DMS53 treated with DMSO at 0.1 percent for 48 hours (cell line): ENCODE data around the gene PLXNB3.

ENCODE experiments used
- DNase-seq: peaks from one replicate; lab custom pipeline; 2025; ENCODE audit not compliant: unreplicated experiment; lab: John Stamatoyannopoulos, UW

Gene PLXNB3

DNA sequence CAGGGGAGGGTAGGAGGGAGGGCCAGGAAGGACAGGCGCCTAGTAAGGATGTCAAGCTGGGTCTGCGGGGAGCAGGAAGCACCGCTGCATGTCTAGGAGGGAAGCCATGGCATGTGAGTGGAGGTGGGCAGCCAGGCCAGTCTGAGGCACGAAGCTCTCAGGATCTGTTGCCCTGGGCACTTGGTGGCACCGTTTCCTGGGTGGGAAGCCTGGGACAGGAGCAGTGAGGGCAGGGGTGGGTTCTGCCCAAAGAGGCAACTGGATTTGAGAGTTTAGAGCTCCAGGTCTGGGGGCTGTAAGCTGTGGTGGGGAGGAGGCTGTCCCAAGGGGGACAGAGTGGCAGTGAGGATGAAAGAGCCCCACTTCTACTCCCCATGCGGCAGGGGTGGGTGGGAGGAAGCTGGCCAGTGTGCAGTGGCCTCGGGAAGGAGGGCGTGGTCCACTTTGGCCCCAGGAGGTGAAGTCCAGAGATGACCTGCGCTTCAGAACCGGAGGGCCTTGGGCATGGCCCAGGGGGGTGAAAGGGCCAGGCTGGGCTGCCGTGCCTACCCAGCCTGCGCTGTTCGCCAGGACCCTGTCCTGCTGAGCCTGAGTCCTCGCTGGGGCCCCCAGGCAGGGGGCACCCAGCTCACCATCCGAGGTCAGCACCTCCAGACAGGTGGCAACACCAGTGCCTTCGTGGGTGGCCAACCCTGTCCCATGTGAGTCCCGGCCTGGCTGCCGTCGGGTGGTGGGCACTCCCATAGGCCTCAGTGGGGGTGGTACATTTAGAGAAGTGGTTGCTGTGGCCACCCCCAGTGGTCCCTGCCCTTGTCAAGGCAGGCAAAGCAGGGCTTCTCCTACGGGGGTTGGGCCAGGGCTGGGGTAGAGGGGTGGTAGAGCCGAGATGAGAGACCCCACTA lies 8.5 kb downstream of the PLXNB3 start:
- DNase-seq = no peak

GRCh38 chrX:153773218-153773611 lies 9.2 kb downstream of the PLXNB3 start:
- DNase-seq = no peak

DNA sequence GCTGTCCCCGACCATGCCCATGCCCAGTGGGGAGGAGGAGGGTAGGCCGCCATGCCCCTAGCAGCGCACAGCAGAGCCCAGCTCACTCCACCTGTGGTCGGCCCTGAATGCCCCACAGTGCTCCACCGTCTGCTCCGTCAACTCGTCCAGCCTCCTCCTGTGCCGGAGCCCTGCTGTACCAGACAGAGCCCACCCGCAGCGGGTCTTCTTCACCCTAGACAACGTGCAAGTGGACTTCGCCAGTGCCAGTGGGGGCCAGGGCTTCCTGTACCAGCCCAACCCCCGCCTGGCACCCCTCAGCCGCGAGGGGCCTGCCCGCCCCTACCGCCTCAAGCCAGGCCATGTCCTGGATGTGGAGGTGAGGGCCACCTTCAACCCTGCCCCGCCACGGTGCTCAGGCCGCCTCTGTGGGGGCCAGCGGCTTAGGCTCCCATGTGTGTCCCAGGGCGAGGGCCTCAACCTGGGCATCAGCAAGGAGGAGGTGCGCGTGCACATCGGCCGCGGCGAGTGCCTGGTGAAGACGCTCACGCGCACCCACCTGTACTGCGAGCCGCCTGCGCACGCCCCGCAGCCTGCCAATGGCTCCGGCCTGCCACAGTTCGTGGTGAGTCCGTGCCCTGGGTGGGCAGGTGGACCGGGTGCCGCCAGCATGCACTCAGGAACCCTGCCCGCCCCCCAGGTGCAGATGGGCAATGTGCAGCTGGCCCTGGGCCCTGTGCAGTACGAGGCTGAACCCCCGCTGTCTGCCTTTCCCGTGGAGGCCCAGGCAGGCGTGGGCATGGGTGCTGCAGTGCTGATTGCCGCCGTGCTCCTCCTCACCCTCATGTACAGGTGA lies 9.9 kb downstream of the PLXNB3 start:
- no peak for DNase-seq

DNA sequence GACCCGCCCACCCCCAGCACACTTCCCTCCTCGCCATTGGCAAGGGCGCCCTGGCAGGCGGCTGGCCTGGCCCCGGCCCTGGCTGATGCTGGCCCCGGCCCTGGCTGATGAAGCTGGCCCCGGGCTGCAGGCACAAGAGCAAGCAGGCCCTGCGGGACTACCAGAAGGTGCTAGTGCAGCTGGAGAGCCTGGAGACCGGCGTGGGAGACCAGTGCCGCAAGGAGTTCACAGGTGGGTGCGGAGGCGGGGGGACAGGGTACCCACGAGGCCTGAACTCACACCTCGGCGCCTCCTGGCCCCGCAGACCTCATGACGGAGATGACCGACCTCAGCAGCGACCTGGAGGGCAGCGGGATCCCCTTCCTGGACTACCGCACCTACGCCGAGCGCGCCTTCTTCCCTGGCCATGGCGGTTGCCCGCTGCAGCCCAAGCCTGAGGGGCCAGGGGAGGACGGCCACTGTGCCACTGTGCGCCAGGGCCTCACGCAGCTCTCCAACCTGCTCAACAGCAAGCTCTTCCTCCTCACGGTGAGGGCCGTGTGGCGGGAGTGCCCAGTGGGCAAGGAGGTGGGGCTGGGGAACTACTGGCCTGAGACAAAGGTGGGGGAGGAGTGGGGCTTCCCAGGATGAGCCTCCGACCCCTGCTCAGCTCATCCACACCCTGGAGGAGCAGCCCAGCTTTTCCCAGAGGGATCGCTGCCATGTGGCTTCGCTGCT lies 10.7 kb downstream of the PLXNB3 start:
- no peak for DNase-seq

DNA sequence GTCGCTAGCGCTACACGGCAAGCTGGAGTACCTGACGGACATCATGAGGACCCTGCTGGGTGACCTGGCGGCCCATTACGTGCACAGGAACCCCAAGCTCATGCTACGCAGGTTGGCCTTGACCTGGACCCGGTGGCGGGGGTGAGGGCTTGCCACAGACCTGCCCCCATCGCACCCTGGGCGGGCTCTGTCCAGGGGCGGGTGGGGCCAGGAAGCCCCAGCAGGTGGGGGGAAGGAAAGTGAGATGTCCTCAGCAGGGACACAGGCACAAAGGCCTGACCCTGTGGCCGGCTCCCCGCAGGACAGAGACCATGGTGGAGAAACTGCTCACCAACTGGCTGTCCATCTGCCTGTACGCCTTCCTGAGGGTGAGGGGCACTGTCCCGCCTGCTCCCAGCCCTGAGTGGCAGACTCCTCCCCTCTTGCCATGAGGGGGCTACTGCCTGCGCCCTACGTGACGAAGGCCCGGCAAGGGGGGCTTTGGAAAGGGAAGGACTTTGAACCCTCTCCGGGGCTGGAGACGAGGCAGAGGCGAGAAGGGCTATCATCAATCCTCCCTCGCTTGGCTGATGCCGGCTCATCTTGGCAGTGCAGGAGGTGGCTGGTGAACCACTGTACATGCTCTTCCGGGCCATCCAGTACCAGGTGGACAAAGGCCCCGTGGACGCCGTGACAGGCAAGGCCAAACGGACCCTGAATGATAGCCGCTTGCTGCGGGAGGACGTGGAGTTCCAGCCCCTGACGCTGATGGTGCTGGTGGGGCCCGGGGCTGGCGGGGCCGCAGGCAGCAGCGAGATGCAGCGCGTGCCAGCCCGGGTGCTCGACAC lies 11.5 kb downstream of the PLXNB3 start:
- no peak for DNase-seq

DNA sequence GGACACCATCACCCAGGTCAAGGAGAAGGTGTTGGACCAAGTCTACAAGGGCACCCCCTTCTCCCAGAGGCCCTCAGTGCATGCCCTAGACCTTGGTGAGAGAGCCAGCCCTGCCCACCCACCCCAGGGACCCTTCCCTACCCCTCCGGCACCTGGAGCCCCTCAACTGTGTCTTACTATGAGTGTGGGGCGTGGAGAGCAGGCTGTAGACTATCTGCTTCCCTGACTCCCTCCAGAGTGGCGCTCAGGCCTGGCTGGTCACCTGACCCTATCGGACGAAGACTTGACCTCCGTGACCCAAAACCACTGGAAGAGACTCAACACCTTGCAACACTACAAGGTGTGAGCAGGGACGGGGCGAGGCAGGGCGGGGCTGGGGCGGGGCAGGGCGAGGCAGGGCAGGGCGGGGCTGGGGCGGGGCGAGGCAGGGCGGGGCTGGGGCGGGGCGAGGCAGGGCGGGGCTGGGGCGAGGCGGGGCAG lies 12.1 kb downstream of the PLXNB3 start:
- no peak for DNase-seq

GRCh38 chrX:153776611-153777045 lies 12.6 kb downstream of the PLXNB3 start:
- no peak for DNase-seq

- DNase-seq = no peak
Measured at GRCh38 chrX:153777261-153778090, 13.4 kb downstream of the PLXNB3 start.

- DNase-seq = no peak
Measured at GRCh38 chrX:153778181-153778580, 14.1 kb downstream of the PLXNB3 start.

DNA sequence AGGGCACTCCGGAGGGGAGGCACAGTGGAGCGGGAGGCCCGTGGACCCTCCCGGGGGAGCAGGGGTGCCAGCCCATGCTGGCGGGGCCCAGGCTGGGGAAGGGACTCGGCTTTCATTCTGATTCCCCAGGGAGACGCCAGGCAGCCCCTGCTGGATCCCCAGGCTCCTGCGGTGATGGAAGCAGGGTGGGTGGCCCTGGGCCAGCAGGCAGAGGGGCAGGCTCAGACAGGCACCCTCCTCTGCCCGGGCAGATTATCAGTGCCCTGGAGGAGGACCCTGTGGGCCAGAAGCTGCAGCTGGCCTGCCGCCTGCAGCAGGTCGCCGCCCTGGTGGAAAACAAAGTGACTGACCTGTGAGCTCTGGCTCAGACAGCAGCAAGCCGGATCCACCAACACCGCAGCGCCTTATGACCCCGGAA lies 14.6 kb downstream of the PLXNB3 start:
- DNase-seq = no peak

- DNase-seq = peak; percentile 15
Measured at GRCh38 chrX:153779891-153780677, 16.0 kb downstream of the PLXNB3 start.

DNA sequence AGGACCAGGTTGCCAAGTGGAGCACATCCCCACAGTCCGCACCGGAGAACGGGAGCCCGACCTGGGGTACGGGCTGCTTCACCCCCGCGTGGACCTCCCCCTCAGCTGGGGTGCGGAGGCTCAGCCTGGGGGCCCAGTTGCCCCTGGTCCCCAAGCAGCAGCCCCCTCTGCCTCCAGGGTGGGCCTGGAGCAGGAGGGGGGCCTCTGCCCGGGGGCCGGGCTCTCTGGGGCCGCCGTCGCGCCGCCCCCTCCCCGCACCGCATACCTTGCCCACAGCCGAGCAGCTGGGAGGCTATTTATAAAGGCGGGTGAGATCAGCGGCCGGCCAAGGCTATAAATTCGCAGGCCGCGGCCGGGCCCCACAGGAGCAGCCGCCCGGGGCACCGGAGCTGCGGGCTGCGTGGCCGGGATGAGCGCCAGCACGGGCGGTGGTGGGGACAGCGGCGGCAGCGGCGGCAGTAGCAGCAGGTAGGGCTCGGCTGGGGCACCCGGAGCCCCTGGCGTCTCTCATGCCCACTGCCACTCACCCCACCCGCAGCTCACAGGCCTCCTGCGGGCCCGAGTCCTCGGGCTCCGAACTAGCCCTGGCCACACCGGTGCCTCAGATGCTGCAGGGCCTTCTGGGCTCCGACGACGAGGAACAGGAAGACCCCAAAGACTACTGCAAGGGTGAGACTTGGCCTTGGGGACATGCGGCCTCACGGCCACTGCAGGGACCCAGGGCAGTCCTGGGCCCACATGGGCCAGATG lies 16.8 kb downstream of the PLXNB3 start, which contains the start of gene SRPK3:
TSS of gene SRPK3 (plus strand) at position 364 of the 750 bp plus-strand sequence. CDS start at position 410, 46 bp downstream.
- no peak for DNase-seq

DNA sequence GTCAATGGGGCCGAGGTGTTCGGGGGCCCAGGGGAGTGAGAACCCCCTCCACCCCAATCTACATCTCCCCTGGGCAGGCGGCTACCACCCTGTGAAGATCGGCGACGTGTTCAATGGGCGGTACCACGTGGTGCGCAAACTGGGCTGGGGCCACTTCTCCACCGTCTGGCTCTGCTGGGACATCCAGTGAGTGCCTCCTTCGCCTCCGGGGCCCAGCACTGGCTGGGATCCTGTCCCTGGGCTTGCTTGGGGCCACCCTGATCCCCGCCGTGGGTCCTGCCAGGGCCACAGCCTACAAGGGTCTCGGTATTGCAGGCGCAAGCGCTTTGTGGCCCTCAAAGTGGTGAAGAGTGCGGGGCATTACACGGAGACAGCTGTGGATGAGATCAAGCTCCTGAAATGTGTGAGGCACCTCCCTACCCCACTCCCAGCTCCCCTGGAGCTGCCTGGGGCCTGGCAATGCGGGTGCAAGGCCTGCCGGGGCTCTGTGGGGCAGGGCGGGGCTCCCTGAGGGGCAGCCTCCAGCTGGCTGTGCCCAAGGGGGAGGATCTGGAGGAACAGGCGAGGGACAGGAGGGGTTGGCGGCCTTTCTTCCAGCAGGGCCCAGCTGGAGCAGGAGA lies 17.5 kb downstream of the PLXNB3 start:
- peak; percentile 29 for DNase-seq

DNA sequence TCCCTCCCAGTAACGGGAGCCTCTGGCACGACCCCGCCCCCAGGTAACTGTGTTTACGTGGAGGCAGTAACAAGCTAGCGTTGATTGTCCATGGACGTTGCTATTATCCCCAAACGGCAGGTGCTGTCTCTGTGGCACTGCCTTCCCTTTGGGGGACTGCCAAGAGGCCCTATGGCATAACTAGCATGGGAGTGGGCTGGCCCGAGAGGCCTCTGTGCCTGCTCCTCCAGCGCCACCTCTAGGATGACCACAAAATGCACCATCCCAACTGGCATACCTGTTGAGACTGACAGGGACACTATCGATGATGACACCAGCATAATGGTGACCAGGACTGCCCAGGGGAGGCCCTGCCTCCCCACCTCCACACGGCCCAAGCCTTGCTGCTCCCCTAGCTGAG lies 18.3 kb downstream of the PLXNB3 start:
- peak; percentile 70 for DNase-seq

DNA sequence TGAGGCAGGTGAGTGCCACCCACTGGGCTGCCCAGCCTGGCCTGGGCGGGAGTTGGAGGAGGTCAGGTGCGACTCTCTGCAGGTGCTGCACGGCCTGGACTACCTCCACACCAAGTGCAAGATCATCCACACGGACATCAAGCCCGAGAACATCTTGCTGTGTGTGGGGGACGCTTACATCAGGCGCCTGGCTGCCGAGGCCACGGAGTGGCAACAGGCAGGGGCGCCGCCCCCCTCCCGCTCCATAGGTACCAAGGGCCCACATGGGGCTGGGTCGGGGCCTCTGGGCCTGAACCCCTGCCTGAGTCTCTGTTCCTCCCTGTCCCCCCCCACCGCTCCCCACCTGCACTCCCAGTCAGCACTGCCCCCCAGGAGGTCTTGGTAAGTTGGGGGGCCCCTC lies 18.8 kb downstream of the PLXNB3 start:
- no peak for DNase-seq

DNA sequence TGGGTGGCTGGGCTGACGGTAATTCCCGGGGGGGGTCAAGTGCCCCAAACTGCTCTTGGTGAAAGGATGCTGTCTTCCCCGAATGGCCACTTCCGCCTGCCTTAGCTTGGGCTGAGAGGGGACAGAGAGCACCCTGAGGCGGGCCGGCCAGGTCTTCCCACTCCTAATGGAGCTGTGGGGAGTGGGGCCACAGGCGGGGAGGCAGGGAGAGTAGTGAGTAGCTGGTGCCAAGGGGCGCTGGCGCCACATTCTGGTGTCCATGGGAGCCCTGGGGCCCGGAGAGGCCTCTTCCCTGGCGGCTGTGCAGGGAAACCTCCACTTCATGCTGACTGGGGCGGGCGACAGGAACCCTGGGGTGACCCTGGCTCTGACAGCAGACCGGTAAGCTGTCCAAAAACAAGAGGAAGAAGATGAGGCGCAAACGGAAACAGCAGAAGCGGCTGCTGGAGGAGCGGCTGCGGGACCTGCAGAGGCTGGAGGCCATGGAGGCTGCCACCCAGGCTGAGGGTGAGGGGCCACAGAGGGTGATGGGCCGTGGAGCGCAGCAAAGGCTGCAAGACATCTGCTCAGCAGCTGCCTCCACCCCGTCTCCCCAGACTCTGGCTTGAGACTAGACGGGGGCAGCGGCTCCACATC lies 19.4 kb downstream of the PLXNB3 start:
- no peak for DNase-seq
